Endothelial cell of umbilical vein (primary cell): ENCODE measurements around the gene SOX30. TPM values are rescaled to one million over a fixed set of nuclear protein-coding genes. Genes with fewer than 3 reads are reported as not detected.

Experiments used
- BruUV-seq: library from RNA; stranded (reverse); fragments of 400-500 nt; replicated peaks from 2 replicates; lab custom pipeline; 2021; lab: Mats Ljungman, UMichigan
- CTCF ChIA-PET: fragments of 300-600, 350-600 bp; sonication (Branson Sonifier 250); formaldehyde crosslinking; loops from one replicate; lab custom pipeline; 2021; ENCODE audit warnings: antibody characterized with exemption, inconsistent platforms; lab: Charles Lee
- POLR2A ChIA-PET: fragments of 300-600, 350-600 bp; sonication (Branson Sonifier 250); formaldehyde crosslinking; loops from one replicate; lab custom pipeline; 2021; ENCODE audit warnings: antibody characterized with exemption, inconsistent platforms; lab: Charles Lee
- DNase-seq: peaks from one replicate; pipeline ENCODE4 v3.0.0-alpha.2; 2011; ENCODE audit warnings: low read depth, low spot score
- FAIRE-seq: peaks from 2 replicates; lab custom pipeline; 2011; peaks lifted over from hg19 to GRCh38; lab: Jason Lieb, UNC
- H2AFZ ChIP-seq: 2 replicates; pipeline ENCODE4 v1.6.0; 2012; ENCODE audit warnings: low read depth, low read length, control low read depth, inconsistent platforms
- H3K27ac ChIP-seq: 2 replicates; pipeline ENCODE4 v1.5.1; 2011; ENCODE audit warnings: low read depth, mild to moderate bottlenecking, control low read depth, low read length, moderate library complexity; ENCODE audit not compliant: insufficient read depth
- H3K27me3 ChIP-seq, 2 experiments: 2 replicates each; pipeline versions ENCODE4 v1.6.0 to v1.6.1; 2011; ENCODE audit warnings: low read length in 2 of 2, mixed read lengths in 1 of 2; ENCODE audit not compliant: control insufficient read depth in 2 of 2, insufficient read depth in 2 of 2
- H3K36me3 ChIP-seq, 2 experiments: 2 replicates in 1 of 2; 3 replicates in 1 of 2; pipeline ENCODE4 v1.5.1; 2011; ENCODE audit warnings: low read length in 2 of 2, mild to moderate bottlenecking in 1 of 2, moderate library complexity in 1 of 2; ENCODE audit not compliant: control insufficient read depth in 2 of 2, insufficient read depth in 2 of 2; ENCODE audit errors: extremely low read depth in 1 of 2
- H3K4me1 ChIP-seq: 3 replicates; pipeline ENCODE4 v1.5.1; 2011; ENCODE audit warnings: mild to moderate bottlenecking, low read length; ENCODE audit not compliant: control insufficient read depth, insufficient read depth; ENCODE audit errors: extremely low read depth
- H3K4me2 ChIP-seq: 2 replicates; pipeline ENCODE4 v1.6.1; 2011; ENCODE audit warnings: low read length, control low read depth, mixed read lengths; ENCODE audit not compliant: insufficient read depth
- H3K4me3 ChIP-seq, 3 experiments: fragments of 200-600 bp in 1 of 3; sonication (generic), shearing (Covaris generic) in 1 of 3; replicated peaks in 1 of 3; 2 replicates each; pipeline ENCODE4 v1.5.1; 2011 to 2016; ENCODE audit warnings: control low read depth in 3 of 3, low read length in 3 of 3, mild to moderate bottlenecking in 2 of 3, inconsistent platforms in 1 of 3, low read depth in 1 of 3, moderate library complexity in 1 of 3; ENCODE audit not compliant: insufficient read depth in 1 of 3
- H3K79me2 ChIP-seq: 2 replicates; pipeline ENCODE4 v1.6.0; 2012; ENCODE audit warnings: low read length, inconsistent platforms; ENCODE audit not compliant: control insufficient read depth, insufficient read depth
- H3K9ac ChIP-seq: replicated peaks from 2 replicates; pipeline ENCODE3; 2011; ENCODE audit warnings: low read length, control low read depth; ENCODE audit not compliant: insufficient read depth; ENCODE audit errors: extremely low read depth
- H3K9me1 ChIP-seq: replicated peaks from 3 replicates; pipeline ENCODE4 v1.6.0; 2011; ENCODE audit warnings: mild to moderate bottlenecking, low read length; ENCODE audit not compliant: control insufficient read depth, insufficient read depth; ENCODE audit errors: extremely low read depth
- H3K9me3 ChIP-seq: replicated peaks from 2 replicates; pipeline ENCODE4 v1.5.1; 2012; ENCODE audit warnings: low read length, inconsistent platforms; ENCODE audit not compliant: control insufficient read depth, insufficient read depth
- H4K20me1 ChIP-seq: replicated peaks from 2 replicates; pipeline ENCODE3; 2011; ENCODE audit warnings: mild to moderate bottlenecking, low read length; ENCODE audit not compliant: control insufficient read depth, insufficient read depth; ENCODE audit errors: extremely low read depth
- CTCF ChIP-seq, 2 donors: IDR thresholded peaks; 1 replicate in 1 of 2; 2 replicates in 1 of 2; pipeline ENCODE4 v1.5.1; 2011; ENCODE audit warnings: low read length in 2 of 2, mild to moderate bottlenecking in 2 of 2, moderate library complexity in 2 of 2, control low read depth in 1 of 2, inconsistent platforms in 1 of 2, low read depth in 1 of 2; ENCODE audit not compliant: insufficient read depth in 1 of 2; ENCODE audit errors: extremely low read depth in 1 of 2
- EZH2 ChIP-seq: IDR thresholded peaks from 2 replicates; pipeline ENCODE4 v1.6.1; 2012; ENCODE audit warnings: borderline replicate concordance, low read depth, mild to moderate bottlenecking, moderate library complexity, low read length, inconsistent platforms; ENCODE audit not compliant: severe bottlenecking
- FOS ChIP-seq: IDR thresholded peaks from 2 replicates; pipeline ENCODE4 v1.6.1; 2011; ENCODE audit warnings: mild to moderate bottlenecking, low read length, moderate library complexity, borderline replicate concordance; ENCODE audit not compliant: insufficient read depth
- GATA2 ChIP-seq: IDR thresholded peaks from 2 replicates; pipeline ENCODE4 v1.7.0; 2011; ENCODE audit warnings: low read depth, mild to moderate bottlenecking, moderate library complexity, mixed read lengths, low read length; ENCODE audit not compliant: insufficient read length, insufficient read depth
- JUN ChIP-seq: IDR thresholded peaks from 2 replicates; pipeline ENCODE4 v1.6.1; 2011; ENCODE audit warnings: borderline replicate concordance, low read depth; ENCODE audit not compliant: insufficient read length, insufficient read depth
- MAX ChIP-seq: IDR thresholded peaks from 2 replicates; pipeline ENCODE4 v1.6.1; 2011; ENCODE audit not compliant: insufficient read depth, insufficient read length
- MYC ChIP-seq: IDR thresholded peaks from one replicate; pipeline ENCODE4 v1.6.1; 2011; ENCODE audit warnings: mild to moderate bottlenecking, low read depth, low read length
- POLR2A ChIP-seq: IDR thresholded peaks from 2 replicates; pipeline ENCODE4 v1.6.1; 2012; ENCODE audit warnings: low read depth, mild to moderate bottlenecking, control low read depth, low read length
- POLR2AphosphoS5 ChIP-seq: IDR thresholded peaks from 2 replicates; pipeline ENCODE4 v1.6.1; 2012; ENCODE audit warnings: low read depth, mild to moderate bottlenecking, control low read depth, low read length, moderate library complexity; ENCODE audit not compliant: insufficient read depth
- dilution Hi-C: fragments of 300-500 bp; cut with MboI; formaldehyde crosslinking; loops from one replicate; pipeline ENCODE4 v1.15.0; 2019; ENCODE audit warnings: low sequenced_read_pairs; ENCODE audit not compliant: extremely low pct_ligation_motif_present
- intact Hi-C: fragments of 100-400 bp; cut with micrococcal nuclease; formaldehyde crosslinking; loops from one replicate; pipeline ENCODE4 v1.10.0; 2022
- polyA plus RNA-seq, 4 experiments: library from polyadenylated mRNA; depleted of rRNA in 3 of 4; stranded (reverse) in 3 of 4; unstranded in 1 of 4; fragments of >200 nt; gene quantifications; 2 replicates each; pipeline versions ENCODE4 v1.2.1 to v1.2.3, GENCODE V29; 2011 to 2012; ENCODE audit warnings: missing spikeins in 1 of 4
- total RNA-seq: library from RNA; stranded (reverse); gene quantifications from 2 replicates; pipeline ENCODE4 v1.2.3, GENCODE V29; 2021

SOX30 gene
- total and polyA plus RNA-seq, 2 donors (not counting 3 experiments of a cell fraction or from before 2014, with no cell fraction given), result not detected

- Histone ChIP-seq H3K4me2 (no peak overlapping the region), H3K27me3 (no peaks in the 10 kb centered on the region), H3K9me3 (peaks cover 2% of the 10 kb centered on the region), H2AFZ (no peak overlapping the region), H4K20me1 (no peaks in the 10 kb centered on the region), H3K27ac (no peak overlapping the region), H3K79me2 (no peaks in the 10 kb centered on the region), H3K36me3 (no peaks in the 10 kb centered on the region), H3K4me1 (no peaks in the 10 kb centered on the region), H3K4me3 (no peak overlapping the region), H3K9ac (no peak overlapping the region), H3K9me1 (no peaks in the 10 kb centered on the region)
- FAIRE-seq, result no peak
- BruUV-seq, result no TSS peak
- ChIA-PET POLR2A (no interaction called here), CTCF (interaction anchor here (1.2 kb wide), 1 partner anchor 15 kb away, joined by 3 read pairs; no protein-coding TSS in a partner anchor)
- intact Hi-C loops, result no loop called here
- dilution Hi-C loops, result no loop called here
- TF ChIP-seq MAX, result no peak
- no peak for TF ChIP-seq JUN
- no peak for TF ChIP-seq POLR2A
- no peak for TF ChIP-seq MYC
- TF ChIP-seq POLR2AphosphoS5, result no peak
- no peak for TF ChIP-seq EZH2
- DNase-seq, result no peak
Observed at GRCh38 chr5:157626831-157627230, 25.4 kb downstream of the SOX30 start.

- no peak for TF ChIP-seq MYC
- no peak for TF ChIP-seq FOS
- TF ChIP-seq JUN, result no peak
- TF ChIP-seq EZH2, result no peak
- no peak for TF ChIP-seq GATA2
- TF ChIP-seq MAX, result no peak
- no peak for TF ChIP-seq POLR2A
- no peak for TF ChIP-seq POLR2AphosphoS5
- TF ChIP-seq CTCF (IDR thresholded peaks at IDR 0.05; ENCODE audit: extremely low read depth in 1 of 2, insufficient read depth in 1 of 2, low read depth in 1 of 2, low read length in 2 of 2), result no peak
- H3K4me2 ChIP-seq, result no peak overlapping the region
- no peak overlapping the region for H2AFZ ChIP-seq
- H3K79me2 ChIP-seq, result no peaks in the 10 kb centered on the region
- no peak for DNase-seq
- ChIA-PET CTCF (no interaction called here), POLR2A (no interaction called here)
- H3K27me3 ChIP-seq, result no peaks in the 10 kb centered on the region
- intact Hi-C loops, result no loop called here
- H3K9ac ChIP-seq, result no peak overlapping the region
- no peak for FAIRE-seq
- H3K9me1 ChIP-seq, result no peaks in the 10 kb centered on the region
- dilution Hi-C loops, result no loop called here
- no TSS peak for BruUV-seq
- H3K36me3 ChIP-seq, result no peaks in the 10 kb centered on the region
- no peaks in the 10 kb centered on the region for H3K4me1 ChIP-seq
- H3K9me3 ChIP-seq, result no peaks in the 10 kb centered on the region
- no peak overlapping the region for H3K27ac ChIP-seq
- no peak overlapping the region for H3K4me3 ChIP-seq
- H4K20me1 ChIP-seq, result no peaks in the 10 kb centered on the region
Observed at GRCh38 chr5:157624144-157624543, 28.1 kb downstream of the SOX30 start.
